Measurements from ENCODE around the gene TRAF3.

Gene TRAF3

GRCh38 chr14:102938191-102938590 lies 160.9 kb downstream of the TRAF3 start:
- H3K4me3 ChIP-seq (ENCODE audit: low read depth, low read length), result no peak overlapping the region
- no peak for TF ChIP-seq CTCF (IDR thresholded peaks at IDR 0.05; ENCODE audit: low read depth, low read length)

- no peak for TF ChIP-seq CTCF (IDR thresholded peaks at IDR 0.05; ENCODE audit: low read depth, low read length)
- H3K4me3 ChIP-seq (ENCODE audit: low read depth, low read length), result no peak overlapping the region
These were observed 162.1 kb downstream of the TRAF3 start for GRCh38 chr14:102939329-102939728.

GRCh38 chr14:102939820-102940561 lies 162.7 kb downstream of the TRAF3 start:
- H3K4me3 ChIP-seq (ENCODE audit: low read depth, low read length), result no peak overlapping the region
- TF ChIP-seq CTCF (IDR thresholded peaks at IDR 0.05; ENCODE audit: low read depth, low read length), result no peak

GRCh38 chr14:102940729-102941362 lies 163.6 kb downstream of the TRAF3 start:
- H3K4me3 ChIP-seq (ENCODE audit: low read depth, low read length), result no peak overlapping the region
- no peak for TF ChIP-seq CTCF (IDR thresholded peaks at IDR 0.05; ENCODE audit: low read depth, low read length)

- H3K4me3 ChIP-seq (ENCODE audit: low read depth, low read length), result no peak overlapping the region
- no peak for TF ChIP-seq CTCF (IDR thresholded peaks at IDR 0.05; ENCODE audit: low read depth, low read length)
These were observed 164.3 kb downstream of the TRAF3 start for GRCh38 chr14:102941419-102942011.

- no peak overlapping the region for H3K4me3 ChIP-seq (ENCODE audit: low read depth, low read length)
- no peak for TF ChIP-seq CTCF (IDR thresholded peaks at IDR 0.05; ENCODE audit: low read depth, low read length)
These were observed 164.8 kb downstream of the TRAF3 start for GRCh38 chr14:102942069-102942468.

- no peak overlapping the region for H3K4me3 ChIP-seq (ENCODE audit: low read depth, low read length)
- TF ChIP-seq CTCF (IDR thresholded peaks at IDR 0.05; ENCODE audit: low read depth, low read length), result no peak
These were observed 166.2 kb downstream of the TRAF3 start for GRCh38 chr14:102943454-102943853.

Data from WI38 (cell line).